Sciatic nerve (tissue), 2 donors: Measurements from ENCODE around the gene TMUB1. TPM values are rescaled to one million over a fixed set of nuclear protein-coding genes. Genes with fewer than 3 reads are reported as not detected.

ENCODE experiments used
- ATAC-seq: fragments of 200-7000 bp; cut with Tn5 transposase; one replicate; pipeline ENCODE4 v1.9.1; 2020; ENCODE audit warnings: mild to moderate bottlenecking, moderate library complexity
- DNase-seq: peaks from one replicate; pipeline ENCODE4 v3.0.0-alpha.2; 2020; ENCODE audit warnings: low spot score
- intact Hi-C: fragments of 100-400 bp; cut with DNase I; formaldehyde crosslinking; loops from one replicate; pipeline ENCODE4 v1.14.2; 2022
- total RNA-seq: library from RNA; stranded (reverse); fragmentation: NEBNext Ultra II Directional; extraction: Animal tissue kit (Norgen Biotek cat#: 25700); gene quantifications from one replicate; pipeline ENCODE4 v1.2.1, GENCODE V29; 2021
- donor health status: DM: no; HTN: no; CAD: no.
- donor health status: DM: no; HTN: no; CAD: no.

Gene TMUB1
- total RNA-seq = 27.8 TPM

- ATAC-seq (peak; percentile 41), DNase-seq (peak; percentile 89)
- intact Hi-C loops = no loop called here
Observed at GRCh38 chr7:151083071-151083823, at the start of gene TMUB1. TMUB1 (minus strand) TSS chr7:151083493; CDS start chr7:151082563, 930 bp downstream.

GRCh38 chr7:151132461-151133205, 49.3 kb upstream of the TMUB1 start:
- no peak for ATAC-seq
- intact Hi-C loops = no loop called here
- no peak for DNase-seq

- ATAC-seq = peak; percentile 84
- intact Hi-C loops = no loop called here
- DNase-seq = no peak
Observed at GRCh38 chr7:151131592-151132293, 48.5 kb upstream of the TMUB1 start.

- intact Hi-C loops = no loop called here
Observed at GRCh38 chr7:151131224-151131591, 47.9 kb upstream of the TMUB1 start.

GRCh38 chr7:151130741-151131157, 47.5 kb upstream of the TMUB1 start:
- ATAC-seq = no peak
- intact Hi-C loops = no loop called here
- DNase-seq = no peak

More at GRCh38 chr7:151131224-151131591, 47.9 kb upstream of the TMUB1 start:
- ATAC-seq (no peak), DNase-seq (no peak)

- no peak for ATAC-seq
- no peak for DNase-seq
- intact Hi-C loops = no loop called here
Observed at GRCh38 chr7:151129960-151130591, 46.8 kb upstream of the TMUB1 start.

GRCh38 chr7:151129117-151129959, 46.0 kb upstream of the TMUB1 start:
- no peak for DNase-seq
- intact Hi-C loops = no loop called here
- ATAC-seq = no peak

- ATAC-seq = no peak
- intact Hi-C loops = no loop called here
- no peak for DNase-seq
Observed at GRCh38 chr7:151128716-151129115, 45.4 kb upstream of the TMUB1 start.

- ATAC-seq = no peak
- DNase-seq = no peak
- intact Hi-C loops = no loop called here
Observed at GRCh38 chr7:151128144-151128543, 44.9 kb upstream of the TMUB1 start.

- DNase-seq (no peak), ATAC-seq (no peak)
- intact Hi-C loops = no loop called here
Observed at GRCh38 chr7:151126491-151127137, 43.3 kb upstream of the TMUB1 start.

- intact Hi-C loops = no loop called here
- ATAC-seq (peak; percentile 1), DNase-seq (no peak)
Observed at GRCh38 chr7:151125846-151126481, 42.7 kb upstream of the TMUB1 start.

- intact Hi-C loops = no loop called here
- DNase-seq = no peak
- ATAC-seq = peak; percentile 18
Observed at GRCh38 chr7:151125470-151125845, 42.2 kb upstream of the TMUB1 start.

- intact Hi-C loops = loop anchor here (5.0 kb wide), 1 partner anchor 177 kb away; no protein-coding TSS in a partner anchor
- no peak for ATAC-seq
Observed at GRCh38 chr7:151124899-151125399, 41.7 kb upstream of the TMUB1 start.

GRCh38 chr7:151124481-151124880, 41.2 kb upstream of the TMUB1 start:
- no peak for DNase-seq
- no peak for ATAC-seq
- intact Hi-C loops = loop anchor here (5.0 kb wide), 1 partner anchor 178 kb away; no protein-coding TSS in a partner anchor

More at GRCh38 chr7:151124899-151125399, 41.7 kb upstream of the TMUB1 start:
- no peak for DNase-seq

GRCh38 chr7:151123822-151124464, 40.6 kb upstream of the TMUB1 start:
- peak; percentile 88 for ATAC-seq
- peak; percentile 91 for DNase-seq
- intact Hi-C loops = loop anchor here (5.0 kb wide), 1 partner anchor 178 kb away; no protein-coding TSS in a partner anchor

GRCh38 chr7:151123158-151123821, 40.0 kb upstream of the TMUB1 start:
- ATAC-seq = no peak
- no peak for DNase-seq

More at GRCh38 chr7:151123158-151123821, 40.0 kb upstream of the TMUB1 start:
- intact Hi-C loops = loop anchor here (5.0 kb wide), 1 partner anchor 179 kb away; no protein-coding TSS in a partner anchor
